ENCODE data around the gene SLC35F1.

The SLC35F1 gene

GRCh38 chr6:117986396-117986795, 79.3 kb downstream of the SLC35F1 start:
- DNase-seq, result peak; percentile 21
- Histone ChIP-seq H3K4me3 (ENCODE audit: low read depth, low read length) (no peak overlapping the region), H3K4me1 (no peaks in the 10 kb centered on the region; the same call in 1 of the 2 replicates), H3K36me3 (no peaks in the 10 kb centered on the region), H3K9me3 (no peaks in the 10 kb centered on the region), H3K27me3 (no peaks in the 10 kb centered on the region)
- TF ChIP-seq CTCF (IDR thresholded peaks at IDR 0.05; ENCODE audit: low read depth, low read length), result no peak

- H3K27me3 ChIP-seq, result no peaks in the 10 kb centered on the region
- H3K4me1 ChIP-seq, result no peaks in the 10 kb centered on the region; the same call in 1 of the 2 replicates
- H3K9me3 ChIP-seq, result no peaks in the 10 kb centered on the region
- H3K4me3 ChIP-seq (ENCODE audit: low read depth, low read length), result no peak overlapping the region
- H3K36me3 ChIP-seq, result no peaks in the 10 kb centered on the region
- no peak for DNase-seq
- TF ChIP-seq CTCF (IDR thresholded peaks at IDR 0.05; ENCODE audit: low read depth, low read length), result no peak
Measured at GRCh38 chr6:117989086-117989485, 82.0 kb downstream of the SLC35F1 start.

GRCh38 chr6:117990151-117990550, 83.1 kb downstream of the SLC35F1 start:
- Histone ChIP-seq H3K36me3 (no peaks in the 10 kb centered on the region), H3K4me3 (ENCODE audit: low read depth, low read length) (no peak overlapping the region), H3K9me3 (no peaks in the 10 kb centered on the region), H3K27me3 (no peaks in the 10 kb centered on the region), H3K4me1 (no peaks in the 10 kb centered on the region; the same call in 1 of the 2 replicates)
- DNase-seq, result no peak
- TF ChIP-seq CTCF (IDR thresholded peaks at IDR 0.05; ENCODE audit: low read depth, low read length), result no peak

- DNase-seq, result peak; percentile 73
- Histone ChIP-seq H3K4me3 (ENCODE audit: low read depth, low read length) (no peak overlapping the region), H3K9me3 (no peaks in the 10 kb centered on the region), H3K4me1 (no peaks in the 10 kb centered on the region; the same call in 1 of the 2 replicates), H3K36me3 (no peaks in the 10 kb centered on the region), H3K27me3 (no peaks in the 10 kb centered on the region)
- no peak for TF ChIP-seq CTCF (IDR thresholded peaks at IDR 0.05; ENCODE audit: low read depth, low read length)
Measured at GRCh38 chr6:117992856-117993255, 85.8 kb downstream of the SLC35F1 start.

GRCh38 chr6:118012944-118013343, 105.9 kb downstream of the SLC35F1 start:
- no peak overlapping the region for H3K4me3 ChIP-seq (ENCODE audit: low read depth, low read length)
- H3K36me3 ChIP-seq, result no peaks in the 10 kb centered on the region
- DNase-seq, result no peak
- peaks cover 8% of the 10 kb centered on the region for H3K4me1 ChIP-seq
- no peaks in the 10 kb centered on the region for H3K27me3 ChIP-seq
- no peaks in the 10 kb centered on the region for H3K9me3 ChIP-seq
- TF ChIP-seq CTCF (IDR thresholded peaks at IDR 0.05; ENCODE audit: low read depth, low read length), result no peak

- no peak for DNase-seq
- Histone ChIP-seq H3K4me3 (ENCODE audit: low read depth, low read length) (no peak overlapping the region), H3K36me3 (no peaks in the 10 kb centered on the region), H3K27me3 (no peaks in the 10 kb centered on the region), H3K9me3 (no peaks in the 10 kb centered on the region), H3K4me1 (peaks cover 8% of the 10 kb centered on the region)
- TF ChIP-seq CTCF (IDR thresholded peaks at IDR 0.05; ENCODE audit: low read depth, low read length), result no peak
Measured at GRCh38 chr6:118016532-118016931, 109.5 kb downstream of the SLC35F1 start.
